Stimulated activated CD8-positive, alpha-beta memory T cell treated with anti-CD3 and anti-CD28 coated beads, Interleukin-15, amount 100 ng/mL, for 4 hours (primary cell): Measurements from ENCODE around the gene LRRC36.

ENCODE experiments used
- DNase-seq, 2 donors: peaks; one replicate each; pipeline ENCODE4 v3.0.0-alpha.2; 2020; ENCODE audit warnings: low read depth in 2 of 2

The LRRC36 gene

GRCh38 chr16:67294171-67294757, 32.4 kb upstream of the LRRC36 start:
- no peak for DNase-seq

- DNase-seq = no peak
These were observed 31.7 kb upstream of the LRRC36 start for GRCh38 chr16:67294938-67295361.

GRCh38 chr16:67296420-67296819, 30.2 kb upstream of the LRRC36 start:
- no peak for DNase-seq

- DNase-seq = no peak
These were observed 28.3 kb upstream of the LRRC36 start for GRCh38 chr16:67298277-67298676.

- DNase-seq = no peak
These were observed 27.3 kb upstream of the LRRC36 start for GRCh38 chr16:67299269-67299668.

- no peak for DNase-seq
These were observed 25.4 kb upstream of the LRRC36 start for GRCh38 chr16:67301080-67301782.

- no peak for DNase-seq
These were observed 24.5 kb upstream of the LRRC36 start for GRCh38 chr16:67302076-67302475.

- no peak for DNase-seq
These were observed 23.6 kb upstream of the LRRC36 start for GRCh38 chr16:67302970-67303369.

GRCh38 chr16:67304020-67304419, 22.6 kb upstream of the LRRC36 start:
- no peak for DNase-seq

- no peak for DNase-seq
These were observed 21.2 kb upstream of the LRRC36 start for GRCh38 chr16:67305216-67306071.

- no peak for DNase-seq
These were observed 16.1 kb upstream of the LRRC36 start for GRCh38 chr16:67310561-67310960.

- peak; percentile 6 to 48 for DNase-seq
These were observed 14.8 kb upstream of the LRRC36 start for GRCh38 chr16:67311607-67312488.

GRCh38 chr16:67312719-67313118, 13.9 kb upstream of the LRRC36 start:
- DNase-seq = no peak

- no peak for DNase-seq
These were observed 8.8 kb upstream of the LRRC36 start for GRCh38 chr16:67317853-67318252.

GRCh38 chr16:67326115-67326471, 522 bp upstream of the LRRC36 start:
- DNase-seq = no peak

GRCh38 chr16:67327743-67328142, 1.1 kb downstream of the LRRC36 start:
- DNase-seq = no peak

- DNase-seq = no peak
These were observed 3.3 kb downstream of the LRRC36 start for GRCh38 chr16:67329901-67330300.

GRCh38 chr16:67333315-67333714, 6.7 kb downstream of the LRRC36 start:
- no peak for DNase-seq

GRCh38 chr16:67336116-67336515, 9.5 kb downstream of the LRRC36 start:
- no peak for DNase-seq

GRCh38 chr16:67336648-67337047, 10.0 kb downstream of the LRRC36 start:
- DNase-seq = no peak

- no peak for DNase-seq
These were observed 12.8 kb downstream of the LRRC36 start for GRCh38 chr16:67339453-67339852.

GRCh38 chr16:67341250-67341649, 14.6 kb downstream of the LRRC36 start:
- DNase-seq = no peak
